Caco-2 (cell line): ENCODE results near the gene SMC3. TPM values are rescaled to one million over a fixed set of nuclear protein-coding genes. Genes with fewer than 3 reads are reported as not detected.

ENCODE experiments used
- BruUV-seq: library from RNA; stranded (reverse); fragments of 400-500 nt; replicated peaks from 2 replicates; lab custom pipeline; 2021; lab: Mats Ljungman, UMichigan
- CTCF ChIA-PET: fragments of 300-600 bp; sonication (Branson Sonifier 250); formaldehyde crosslinking; loops from one replicate; lab custom pipeline; 2022; ENCODE audit warnings: antibody characterized with exemption; lab: Charles Lee
- POLR2A ChIA-PET: fragments of 300-600 bp; sonication (Branson Sonifier 250); formaldehyde crosslinking; loops from one replicate; lab custom pipeline; 2022; ENCODE audit warnings: antibody characterized with exemption; lab: Charles Lee
- DNase-seq, 2 experiments: peaks; one replicate each; pipeline versions ENCODE4 v3.0.0 to v3.0.0-alpha.2; 2020 to 2022
- H3K27me3 ChIP-seq: replicated peaks from 2 replicates; pipeline ENCODE4 v1.6.0; 2011; ENCODE audit warnings: low read length; ENCODE audit not compliant: control insufficient read depth, insufficient read depth
- H3K36me3 ChIP-seq: 2 replicates; pipeline ENCODE4 v1.5.1; 2011; ENCODE audit warnings: low read length; ENCODE audit not compliant: control insufficient read depth, insufficient read depth
- H3K4me1 ChIP-seq: fragments of 250-450 bp; sonication (Bioruptor Pico); 2 replicates; pipeline ENCODE4 v1.5.1; 2020; ENCODE audit warnings: mild to moderate bottlenecking
- H3K4me3 ChIP-seq: 2 replicates; pipeline ENCODE4 v1.5.1; 2011; ENCODE audit warnings: low read depth, mild to moderate bottlenecking, control low read depth, low read length
- H3K9me3 ChIP-seq: fragments of 250-450 bp; sonication (Bioruptor Pico); 2 replicates; pipeline ENCODE4 v1.5.1; 2020; ENCODE audit warnings: mild to moderate bottlenecking, moderate library complexity
- H3K27ac Mint-ChIP-seq: one replicate; pipeline ENCODE4 v1.8.0; 2022; ENCODE audit warnings: mixed read lengths; ENCODE audit not compliant: unreplicated experiment
- H3K27me3 Mint-ChIP-seq: one replicate; pipeline ENCODE4 v1.8.0; 2022; ENCODE audit warnings: mixed read lengths; ENCODE audit not compliant: insufficient read depth, unreplicated experiment
- H3K36me3 Mint-ChIP-seq: one replicate; pipeline ENCODE4 v1.8.0; 2022; ENCODE audit warnings: mild to moderate bottlenecking, mixed read lengths; ENCODE audit not compliant: insufficient read depth, unreplicated experiment
- H3K4me1 Mint-ChIP-seq: one replicate; pipeline ENCODE4 v1.8.0; 2022; ENCODE audit warnings: low read depth, mixed read lengths; ENCODE audit not compliant: unreplicated experiment
- H3K4me3 Mint-ChIP-seq: one replicate; pipeline ENCODE4 v1.8.0; 2022; ENCODE audit warnings: mild to moderate bottlenecking, moderate library complexity, mixed read lengths; ENCODE audit not compliant: unreplicated experiment
- H3K9me3 Mint-ChIP-seq: one replicate; pipeline ENCODE4 v1.8.0; 2022; ENCODE audit warnings: mixed read lengths; ENCODE audit not compliant: unreplicated experiment
- intact Hi-C: fragments of 100-400 bp; cut with micrococcal nuclease; formaldehyde crosslinking; loops from one replicate; pipeline ENCODE4 v1.10.0; 2022; ENCODE audit not compliant: unreplicated experiment
- total RNA-seq: library from RNA; stranded (reverse); gene quantifications from 2 replicates; pipeline ENCODE4 v1.2.3, GENCODE V29; 2022
- TF ChIP-seq, protein P1 (sequence below), 2 experiments: fragments of 200-600 bp in 1 of 2; IDR thresholded peaks; 1 replicate in 1 of 2; 2 replicates in 1 of 2; pipeline versions ENCODE4 v1.5.1 to v1.8.0; 2011 to 2022; ENCODE audit warnings: antibody characterized with exemption in 1 of 2, control low read depth in 1 of 2, inconsistent platforms in 1 of 2, low read depth in 1 of 2, low read length in 1 of 2, mild to moderate bottlenecking in 1 of 2, moderate library complexity in 1 of 2; ENCODE audit not compliant: insufficient read depth in 1 of 2, severe bottlenecking in 1 of 2, unreplicated experiment in 1 of 2

The SMC3 gene
- total RNA-seq, 1 experiment from 2014 or later = 95.7 TPM

- BruUV-seq = no TSS peak
- Histone ChIP-seq H3K27me3 (no peaks in the 10 kb centered on the region), H3K9me3 (no peaks in the 10 kb centered on the region), H3K4me1 (peaks cover 30% of the 10 kb centered on the region), H3K36me3 (no peaks in the 10 kb centered on the region), H3K4me3 (no peak overlapping the region)
- Mint-ChIP-seq H3K36me3 (no peaks in the 10 kb centered on the region), H3K27me3 (no peaks in the 10 kb centered on the region), H3K4me1 (peaks cover 15% of the 10 kb centered on the region), H3K9me3 (no peaks in the 10 kb centered on the region), H3K4me3 (no peak overlapping the region), H3K27ac (no peak overlapping the region)
- no peak for DNase-seq
- ChIA-PET CTCF (no interaction called here), POLR2A (no interaction called here)
- intact Hi-C loops = loop anchor here (2.0 kb wide), 1 partner anchor 67 kb away; no protein-coding TSS in a partner anchor
- TF ChIP-seq, protein P1, sequence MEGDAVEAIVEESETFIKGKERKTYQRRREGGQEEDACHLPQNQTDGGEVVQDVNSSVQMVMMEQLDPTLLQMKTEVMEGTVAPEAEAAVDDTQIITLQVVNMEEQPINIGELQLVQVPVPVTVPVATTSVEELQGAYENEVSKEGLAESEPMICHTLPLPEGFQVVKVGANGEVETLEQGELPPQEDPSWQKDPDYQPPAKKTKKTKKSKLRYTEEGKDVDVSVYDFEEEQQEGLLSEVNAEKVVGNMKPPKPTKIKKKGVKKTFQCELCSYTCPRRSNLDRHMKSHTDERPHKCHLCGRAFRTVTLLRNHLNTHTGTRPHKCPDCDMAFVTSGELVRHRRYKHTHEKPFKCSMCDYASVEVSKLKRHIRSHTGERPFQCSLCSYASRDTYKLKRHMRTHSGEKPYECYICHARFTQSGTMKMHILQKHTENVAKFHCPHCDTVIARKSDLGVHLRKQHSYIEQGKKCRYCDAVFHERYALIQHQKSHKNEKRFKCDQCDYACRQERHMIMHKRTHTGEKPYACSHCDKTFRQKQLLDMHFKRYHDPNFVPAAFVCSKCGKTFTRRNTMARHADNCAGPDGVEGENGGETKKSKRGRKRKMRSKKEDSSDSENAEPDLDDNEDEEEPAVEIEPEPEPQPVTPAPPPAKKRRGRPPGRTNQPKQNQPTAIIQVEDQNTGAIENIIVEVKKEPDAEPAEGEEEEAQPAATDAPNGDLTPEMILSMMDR (IDR thresholded peaks at IDR 0.05; ENCODE audit: insufficient read depth in 1 of 2, low read depth in 1 of 2, low read length in 1 of 2, severe bottlenecking in 1 of 2, unreplicated experiment in 1 of 2) = no peak
Observed at GRCh38 chr10:110523736-110524135, 43.8 kb upstream of the SMC3 start.

DNA sequence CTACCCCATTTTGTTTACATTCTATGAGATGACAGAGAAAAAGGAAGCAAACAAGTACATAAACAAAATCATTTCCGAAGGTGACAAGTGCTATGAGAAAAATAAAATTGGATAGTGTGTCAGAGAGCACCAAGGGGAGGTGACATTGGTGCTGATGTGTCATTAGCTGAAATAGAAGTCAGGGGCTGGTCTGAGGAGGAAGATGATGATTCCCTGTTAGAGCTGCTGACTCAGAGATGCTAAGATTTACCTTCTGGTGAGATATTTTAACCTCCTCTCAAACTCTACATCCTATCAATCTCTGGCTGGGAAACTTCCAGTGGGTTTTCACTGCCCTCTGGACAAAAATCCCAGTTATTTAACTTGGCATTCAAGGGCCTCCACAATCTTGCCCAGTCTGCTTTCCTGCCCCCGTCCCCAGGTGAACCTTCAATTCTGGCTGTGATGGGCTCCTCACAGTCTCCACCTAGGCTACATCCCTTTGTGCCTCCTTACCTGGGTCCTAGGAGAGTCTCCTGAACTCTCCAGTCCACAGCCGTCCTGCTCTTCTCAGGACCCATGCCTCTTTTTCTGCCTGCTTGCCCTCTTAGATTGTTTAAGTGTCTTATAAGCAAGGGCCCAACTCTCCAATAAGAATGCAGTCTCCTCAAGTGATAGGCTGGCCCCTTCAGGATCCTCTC lies 43.2 kb upstream of the SMC3 start:
- no peaks in the 10 kb centered on the region for H3K36me3 Mint-ChIP-seq
- H3K9me3 ChIP-seq = no peaks in the 10 kb centered on the region
- H3K4me1 ChIP-seq = peaks cover 31% of the 10 kb centered on the region
- no peaks in the 10 kb centered on the region for H3K36me3 ChIP-seq
- no peaks in the 10 kb centered on the region for H3K9me3 Mint-ChIP-seq
- no TSS peak for BruUV-seq
- intact Hi-C loops = no loop called here
- H3K27ac Mint-ChIP-seq = no peak overlapping the region
- ChIA-PET POLR2A (no interaction called here), CTCF (no interaction called here)
- no peaks in the 10 kb centered on the region for H3K27me3 Mint-ChIP-seq
- no peaks in the 10 kb centered on the region for H3K27me3 ChIP-seq
- peaks cover 15% of the 10 kb centered on the region for H3K4me1 Mint-ChIP-seq
- no peak for DNase-seq
- TF ChIP-seq, protein P1 (IDR thresholded peaks at IDR 0.05; ENCODE audit: insufficient read depth in 1 of 2, low read depth in 1 of 2, low read length in 1 of 2, severe bottlenecking in 1 of 2, unreplicated experiment in 1 of 2) = no peak
- H3K4me3 Mint-ChIP-seq = no peak overlapping the region
- H3K4me3 ChIP-seq = no peak overlapping the region

DNA sequence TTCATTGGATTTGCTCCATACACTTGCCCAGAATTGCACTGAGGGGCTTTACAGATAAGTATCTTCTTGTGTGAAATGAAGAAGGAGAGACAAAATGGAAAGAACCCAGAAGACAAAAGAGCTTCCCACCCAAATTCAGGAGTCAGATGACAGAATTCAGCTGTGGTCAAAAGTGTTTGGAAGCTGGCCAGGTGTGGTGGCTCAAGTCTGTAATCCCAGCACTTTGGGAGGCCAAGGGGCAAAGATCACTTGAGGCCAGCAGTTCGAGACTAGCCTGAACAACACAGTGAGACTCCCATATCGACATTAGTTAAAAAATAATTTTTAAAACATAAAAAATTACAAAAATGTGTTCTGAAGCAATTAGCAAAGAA lies 42.6 kb upstream of the SMC3 start:
- Histone ChIP-seq H3K4me3 (no peak overlapping the region), H3K9me3 (no peaks in the 10 kb centered on the region), H3K27me3 (no peaks in the 10 kb centered on the region), H3K4me1 (peaks cover 36% of the 10 kb centered on the region), H3K36me3 (no peaks in the 10 kb centered on the region)
- H3K36me3 Mint-ChIP-seq = no peaks in the 10 kb centered on the region
- DNase-seq = no peak
- H3K9me3 Mint-ChIP-seq = no peaks in the 10 kb centered on the region
- H3K27ac Mint-ChIP-seq = no peak overlapping the region
- H3K4me3 Mint-ChIP-seq = no peak overlapping the region
- intact Hi-C loops = no loop called here
- BruUV-seq = no TSS peak
- CTCF ChIA-PET = no interaction called here
- H3K4me1 Mint-ChIP-seq = peaks cover 19% of the 10 kb centered on the region
- TF ChIP-seq, protein P1 (IDR thresholded peaks at IDR 0.05; ENCODE audit: insufficient read depth in 1 of 2, low read depth in 1 of 2, low read length in 1 of 2, severe bottlenecking in 1 of 2, unreplicated experiment in 1 of 2) = no peak
- POLR2A ChIA-PET = no interaction called here
- H3K27me3 Mint-ChIP-seq = no peaks in the 10 kb centered on the region
